ENCODE measurements around the gene YIPF3. TPM values are rescaled to one million over a fixed set of nuclear protein-coding genes. Genes with fewer than 3 reads are reported as not detected.

YIPF3 gene
- polyA plus RNA-seq: 236 and 244 TPM in 2 replicates
- polyA minus RNA-seq: 99.9 and 104 TPM in 2 replicates

DNA sequence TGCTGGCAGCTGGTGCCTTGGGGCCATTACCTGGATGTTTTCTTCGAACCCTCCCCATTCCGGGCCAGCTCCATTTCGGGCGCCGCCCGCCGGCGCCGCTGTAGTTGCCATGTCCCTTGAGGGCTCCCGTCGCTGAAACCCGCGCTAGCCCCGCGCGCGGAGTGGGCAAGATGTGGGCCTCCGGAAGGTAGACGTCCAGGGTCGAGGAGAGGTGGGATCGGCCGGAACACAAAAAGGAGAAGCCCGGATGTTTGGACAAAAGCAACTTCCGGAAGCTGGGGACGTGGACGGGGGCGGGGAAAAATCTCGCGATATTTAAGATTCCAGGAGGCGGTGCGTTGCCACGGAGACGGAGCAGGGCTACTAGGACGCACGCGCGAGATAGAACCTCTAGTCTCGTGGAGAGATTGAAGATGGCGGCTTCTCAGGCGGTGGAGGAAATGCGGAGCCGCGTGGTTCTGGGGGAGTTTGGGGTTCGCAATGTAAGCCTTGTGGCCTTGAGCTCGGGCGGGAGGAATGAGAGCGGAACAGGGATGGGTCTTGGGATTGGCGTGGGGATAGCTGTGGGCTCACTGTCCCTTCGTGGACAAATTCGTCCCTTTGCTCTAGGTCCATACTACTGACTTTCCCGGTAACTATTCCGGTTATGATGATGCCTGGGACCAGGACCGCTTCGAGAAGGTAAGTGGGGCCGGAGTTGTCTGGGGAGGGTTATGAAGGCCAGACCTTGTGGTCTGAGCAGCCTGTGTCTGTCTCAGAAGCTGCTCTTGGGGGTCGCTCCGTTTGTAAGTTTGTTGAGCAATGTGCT lies at the start of gene YIPF3, which contains the start of gene POLR1C:
YIPF3 (minus strand) TSS at position 230 of the 808 bp plus-strand sequence; CDS start at position 111, 119 bp downstream.
POLR1C (plus strand) TSS at position 393 of the 808 bp plus-strand sequence; CDS start at position 414, 21 bp downstream.
- peak within 1 kb of the TSS; percentile 87 for H3K4me2 ChIP-seq (ENCODE audit: low read length)
- H3K27ac ChIP-seq (ENCODE audit: low read length): peak within 1 kb of the TSS; percentile 95
- no peaks in the 10 kb centered on the region for H3K36me3 ChIP-seq (ENCODE audit: insufficient read depth, low read length)

DNA sequence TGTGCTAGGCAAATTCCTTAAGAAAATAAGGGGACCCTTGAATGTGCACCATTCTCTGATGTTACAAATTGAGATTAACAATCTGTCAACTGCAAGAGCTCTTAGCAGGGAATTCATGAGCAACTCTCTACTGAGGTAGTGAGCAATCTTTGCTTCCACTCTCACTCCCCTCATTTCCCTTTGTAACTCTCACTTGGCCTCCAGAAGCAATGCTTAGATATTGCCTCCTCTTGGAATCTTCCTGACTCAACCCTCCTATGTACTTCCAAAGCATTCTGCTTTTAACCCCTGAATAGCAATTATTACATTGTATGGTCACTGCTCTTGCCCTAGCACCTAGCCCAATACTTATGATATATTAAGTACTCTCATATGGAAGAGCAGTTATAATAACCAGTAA lies 42.6 kb upstream of the YIPF3 start:
- no peak overlapping the region for H3K4me2 ChIP-seq (ENCODE audit: low read length)
- no peaks in the 10 kb centered on the region for H3K27me3 ChIP-seq (ENCODE audit: insufficient read depth, low read depth, low read length)
- H3K27ac ChIP-seq (ENCODE audit: low read length): no peak overlapping the region
- no peaks in the 10 kb centered on the region for H3K79me2 ChIP-seq (replicated peaks; ENCODE audit: insufficient read depth, low read length)
- no peak overlapping the region for H3K4me3 ChIP-seq (ENCODE audit: low read length)
- H3K9me2 ChIP-seq (ENCODE audit: insufficient read depth, low read length): no peaks in the 10 kb centered on the region
- H3K36me3 ChIP-seq (ENCODE audit: insufficient read depth, low read length): peaks cover 8% of the 10 kb centered on the region
- H3F3A ChIP-seq (ENCODE audit: insufficient read depth, low read length, poor library complexity, severe bottlenecking): no peaks in the 10 kb centered on the region
- no peaks in the 10 kb centered on the region for H3K9me3 ChIP-seq (ENCODE audit: low read length)
- no peak overlapping the region for H3K9ac ChIP-seq (ENCODE audit: low read length)
- H2AFZ ChIP-seq (ENCODE audit: low read depth, low read length): no peak overlapping the region
- H4K20me1 ChIP-seq (ENCODE audit: insufficient read depth): no peaks in the 10 kb centered on the region
- TF ChIP-seq MXI1 (conservative IDR thresholded peaks at IDR 0.05; ENCODE audit: poor library complexity, severe bottlenecking): no peak
- no peak for TF ChIP-seq SMC3 (conservative IDR thresholded peaks at IDR 0.05; ENCODE audit: poor library complexity)
- TF ChIP-seq RAD21 (conservative IDR thresholded peaks at IDR 0.05): no peak
- TF ChIP-seq TAF1 (IDR thresholded peaks at IDR 0.05; ENCODE audit: low read depth): no peak
- TF ChIP-seq EZH2 (IDR thresholded peaks at IDR 0.05; ENCODE audit: borderline replicate concordance, insufficient read depth, low read length, poor library complexity, severe bottlenecking): no peak
- no peak for TF ChIP-seq POLR2AphosphoS5 (IDR thresholded peaks at IDR 0.05)
- TF ChIP-seq EP300 (conservative IDR thresholded peaks at IDR 0.05; ENCODE audit: poor library complexity, severe bottlenecking): no peak
- TF ChIP-seq, protein P1, sequence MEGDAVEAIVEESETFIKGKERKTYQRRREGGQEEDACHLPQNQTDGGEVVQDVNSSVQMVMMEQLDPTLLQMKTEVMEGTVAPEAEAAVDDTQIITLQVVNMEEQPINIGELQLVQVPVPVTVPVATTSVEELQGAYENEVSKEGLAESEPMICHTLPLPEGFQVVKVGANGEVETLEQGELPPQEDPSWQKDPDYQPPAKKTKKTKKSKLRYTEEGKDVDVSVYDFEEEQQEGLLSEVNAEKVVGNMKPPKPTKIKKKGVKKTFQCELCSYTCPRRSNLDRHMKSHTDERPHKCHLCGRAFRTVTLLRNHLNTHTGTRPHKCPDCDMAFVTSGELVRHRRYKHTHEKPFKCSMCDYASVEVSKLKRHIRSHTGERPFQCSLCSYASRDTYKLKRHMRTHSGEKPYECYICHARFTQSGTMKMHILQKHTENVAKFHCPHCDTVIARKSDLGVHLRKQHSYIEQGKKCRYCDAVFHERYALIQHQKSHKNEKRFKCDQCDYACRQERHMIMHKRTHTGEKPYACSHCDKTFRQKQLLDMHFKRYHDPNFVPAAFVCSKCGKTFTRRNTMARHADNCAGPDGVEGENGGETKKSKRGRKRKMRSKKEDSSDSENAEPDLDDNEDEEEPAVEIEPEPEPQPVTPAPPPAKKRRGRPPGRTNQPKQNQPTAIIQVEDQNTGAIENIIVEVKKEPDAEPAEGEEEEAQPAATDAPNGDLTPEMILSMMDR (IDR thresholded peaks at IDR 0.05; ENCODE audit: poor library complexity, severe bottlenecking): no peak

More for the DNA sequence above, at the start of gene YIPF3, which contains the start of gene POLR1C:
- Histone ChIP-seq H4K20me1 (ENCODE audit: insufficient read depth) (no peaks in the 10 kb centered on the region), H3K9me2 (ENCODE audit: insufficient read depth, low read length) (no peaks in the 10 kb centered on the region), H3K9ac (ENCODE audit: low read length) (peak within 1 kb of the TSS; percentile 99), H3K4me3 (ENCODE audit: low read length) (peak within 1 kb of the TSS; percentile 99), H3F3A (ENCODE audit: insufficient read depth, low read length, poor library complexity, severe bottlenecking) (no peaks in the 10 kb centered on the region), H3K9me3 (ENCODE audit: low read length) (no peaks in the 10 kb centered on the region), H2AFZ (ENCODE audit: low read depth, low read length) (peak within 1 kb of the TSS; percentile 81), H3K27me3 (ENCODE audit: insufficient read depth, low read depth, low read length) (no peaks in the 10 kb centered on the region), H3K79me2 (replicated peaks; ENCODE audit: insufficient read depth, low read length) (peaks cover 44% of the 10 kb centered on the region)
- peak; percentile 99 for TF ChIP-seq MXI1 (conservative IDR thresholded peaks at IDR 0.05; ENCODE audit: poor library complexity, severe bottlenecking)
- TF ChIP-seq, protein P1 (IDR thresholded peaks at IDR 0.05; ENCODE audit: poor library complexity, severe bottlenecking): no peak
- TF ChIP-seq RAD21 (conservative IDR thresholded peaks at IDR 0.05): no peak
- peak; percentile 48 for TF ChIP-seq EP300 (conservative IDR thresholded peaks at IDR 0.05; ENCODE audit: poor library complexity, severe bottlenecking)
- TF ChIP-seq EZH2 (IDR thresholded peaks at IDR 0.05; ENCODE audit: borderline replicate concordance, insufficient read depth, low read length, poor library complexity, severe bottlenecking): no peak
- no peak for TF ChIP-seq SMC3 (conservative IDR thresholded peaks at IDR 0.05; ENCODE audit: poor library complexity)
- peak; percentile 96 for TF ChIP-seq POLR2AphosphoS5 (IDR thresholded peaks at IDR 0.05)
- TF ChIP-seq, protein P2, sequence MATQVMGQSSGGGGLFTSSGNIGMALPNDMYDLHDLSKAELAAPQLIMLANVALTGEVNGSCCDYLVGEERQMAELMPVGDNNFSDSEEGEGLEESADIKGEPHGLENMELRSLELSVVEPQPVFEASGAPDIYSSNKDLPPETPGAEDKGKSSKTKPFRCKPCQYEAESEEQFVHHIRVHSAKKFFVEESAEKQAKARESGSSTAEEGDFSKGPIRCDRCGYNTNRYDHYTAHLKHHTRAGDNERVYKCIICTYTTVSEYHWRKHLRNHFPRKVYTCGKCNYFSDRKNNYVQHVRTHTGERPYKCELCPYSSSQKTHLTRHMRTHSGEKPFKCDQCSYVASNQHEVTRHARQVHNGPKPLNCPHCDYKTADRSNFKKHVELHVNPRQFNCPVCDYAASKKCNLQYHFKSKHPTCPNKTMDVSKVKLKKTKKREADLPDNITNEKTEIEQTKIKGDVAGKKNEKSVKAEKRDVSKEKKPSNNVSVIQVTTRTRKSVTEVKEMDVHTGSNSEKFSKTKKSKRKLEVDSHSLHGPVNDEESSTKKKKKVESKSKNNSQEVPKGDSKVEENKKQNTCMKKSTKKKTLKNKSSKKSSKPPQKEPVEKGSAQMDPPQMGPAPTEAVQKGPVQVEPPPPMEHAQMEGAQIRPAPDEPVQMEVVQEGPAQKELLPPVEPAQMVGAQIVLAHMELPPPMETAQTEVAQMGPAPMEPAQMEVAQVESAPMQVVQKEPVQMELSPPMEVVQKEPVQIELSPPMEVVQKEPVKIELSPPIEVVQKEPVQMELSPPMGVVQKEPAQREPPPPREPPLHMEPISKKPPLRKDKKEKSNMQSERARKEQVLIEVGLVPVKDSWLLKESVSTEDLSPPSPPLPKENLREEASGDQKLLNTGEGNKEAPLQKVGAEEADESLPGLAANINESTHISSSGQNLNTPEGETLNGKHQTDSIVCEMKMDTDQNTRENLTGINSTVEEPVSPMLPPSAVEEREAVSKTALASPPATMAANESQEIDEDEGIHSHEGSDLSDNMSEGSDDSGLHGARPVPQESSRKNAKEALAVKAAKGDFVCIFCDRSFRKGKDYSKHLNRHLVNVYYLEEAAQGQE (IDR thresholded peaks at IDR 0.05; ENCODE audit: borderline replicate concordance): peak; percentile 93
- peak; percentile 89 for TF ChIP-seq TAF1 (IDR thresholded peaks at IDR 0.05; ENCODE audit: low read depth)

Data from neural cell (in vitro differentiated cells).